NOMO-1 treated with dmso at 0.1 percent for 144 hours (cell line): ENCODE measurements around the gene NIPBL.
A peak's percentile ranks its signal among the peaks of the same experiment; 100 is the strongest.
"Not testable (repeated sequence)": the region's sequence is repeated elsewhere in the genome, so short reads cannot be mapped to it uniquely, and the experiment has no call there.

Experiments
- DNase-seq: peaks from one replicate; lab custom pipeline; 2025; ENCODE audit not compliant: unreplicated experiment; lab: John Stamatoyannopoulos, UW

The NIPBL gene, protein sequence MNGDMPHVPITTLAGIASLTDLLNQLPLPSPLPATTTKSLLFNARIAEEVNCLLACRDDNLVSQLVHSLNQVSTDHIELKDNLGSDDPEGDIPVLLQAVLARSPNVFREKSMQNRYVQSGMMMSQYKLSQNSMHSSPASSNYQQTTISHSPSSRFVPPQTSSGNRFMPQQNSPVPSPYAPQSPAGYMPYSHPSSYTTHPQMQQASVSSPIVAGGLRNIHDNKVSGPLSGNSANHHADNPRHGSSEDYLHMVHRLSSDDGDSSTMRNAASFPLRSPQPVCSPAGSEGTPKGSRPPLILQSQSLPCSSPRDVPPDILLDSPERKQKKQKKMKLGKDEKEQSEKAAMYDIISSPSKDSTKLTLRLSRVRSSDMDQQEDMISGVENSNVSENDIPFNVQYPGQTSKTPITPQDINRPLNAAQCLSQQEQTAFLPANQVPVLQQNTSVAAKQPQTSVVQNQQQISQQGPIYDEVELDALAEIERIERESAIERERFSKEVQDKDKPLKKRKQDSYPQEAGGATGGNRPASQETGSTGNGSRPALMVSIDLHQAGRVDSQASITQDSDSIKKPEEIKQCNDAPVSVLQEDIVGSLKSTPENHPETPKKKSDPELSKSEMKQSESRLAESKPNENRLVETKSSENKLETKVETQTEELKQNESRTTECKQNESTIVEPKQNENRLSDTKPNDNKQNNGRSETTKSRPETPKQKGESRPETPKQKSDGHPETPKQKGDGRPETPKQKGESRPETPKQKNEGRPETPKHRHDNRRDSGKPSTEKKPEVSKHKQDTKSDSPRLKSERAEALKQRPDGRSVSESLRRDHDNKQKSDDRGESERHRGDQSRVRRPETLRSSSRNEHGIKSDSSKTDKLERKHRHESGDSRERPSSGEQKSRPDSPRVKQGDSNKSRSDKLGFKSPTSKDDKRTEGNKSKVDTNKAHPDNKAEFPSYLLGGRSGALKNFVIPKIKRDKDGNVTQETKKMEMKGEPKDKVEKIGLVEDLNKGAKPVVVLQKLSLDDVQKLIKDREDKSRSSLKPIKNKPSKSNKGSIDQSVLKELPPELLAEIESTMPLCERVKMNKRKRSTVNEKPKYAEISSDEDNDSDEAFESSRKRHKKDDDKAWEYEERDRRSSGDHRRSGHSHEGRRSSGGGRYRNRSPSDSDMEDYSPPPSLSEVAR (N-terminal part only)

DNA sequence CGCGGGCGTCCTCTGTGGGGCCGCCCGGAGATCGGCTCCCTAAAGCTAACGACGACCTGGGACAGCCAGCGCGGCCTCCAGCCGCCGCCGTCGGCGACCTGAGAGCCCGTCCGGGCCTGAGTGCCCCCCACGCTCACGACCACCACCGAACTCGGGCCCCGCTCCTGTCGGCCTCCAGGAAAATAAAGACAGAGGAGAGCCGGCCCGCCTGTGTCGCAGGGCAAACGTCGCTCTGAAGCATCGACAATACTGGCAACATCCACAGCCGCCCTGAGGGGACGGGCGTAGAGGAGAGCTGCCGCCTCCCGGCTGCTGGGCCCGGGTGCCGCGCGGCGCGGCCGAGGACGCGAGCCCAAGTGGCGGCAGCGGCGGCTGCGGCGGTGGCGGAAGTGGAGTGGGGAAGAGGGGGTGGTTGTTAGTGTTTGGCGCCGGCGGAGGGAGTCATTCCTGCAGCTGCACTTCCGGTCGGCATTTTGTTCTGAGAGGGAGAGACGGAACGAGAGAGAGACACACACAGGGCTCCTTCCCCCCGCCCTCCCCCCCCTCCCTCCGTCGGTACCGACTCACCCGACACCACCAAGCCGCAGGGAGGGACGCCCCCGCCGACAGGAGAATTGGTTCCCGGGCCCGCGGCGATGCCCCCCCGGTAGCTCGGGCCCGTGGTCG, at the start of gene NIPBL:
Gene NIPBL, plus strand, starts transcription at position 471 of the 666 bp plus-strand sequence. CDS start 76,928 bp downstream, outside the sequence.
- DNase-seq, result peak; percentile 99

DNA sequence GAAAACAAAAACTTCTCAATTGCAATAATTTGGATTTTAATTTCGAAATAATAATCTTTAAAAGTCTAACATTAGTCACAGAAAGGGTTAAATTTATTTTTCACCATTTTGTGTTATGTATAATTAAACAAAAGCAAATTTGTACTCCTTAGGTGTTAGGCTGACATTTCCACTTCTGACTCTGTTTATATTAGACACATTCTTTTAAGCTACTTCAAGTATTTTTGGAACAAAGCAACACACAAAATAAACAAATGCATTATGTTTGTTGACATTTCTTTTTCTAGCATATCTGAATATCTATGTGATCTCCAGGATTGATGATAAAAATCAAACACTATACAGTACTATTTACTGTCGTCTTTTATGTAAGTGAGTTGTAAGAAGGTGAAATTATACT, 44.3 kb upstream of the NIPBL start:
- DNase-seq, result no peak

DNA sequence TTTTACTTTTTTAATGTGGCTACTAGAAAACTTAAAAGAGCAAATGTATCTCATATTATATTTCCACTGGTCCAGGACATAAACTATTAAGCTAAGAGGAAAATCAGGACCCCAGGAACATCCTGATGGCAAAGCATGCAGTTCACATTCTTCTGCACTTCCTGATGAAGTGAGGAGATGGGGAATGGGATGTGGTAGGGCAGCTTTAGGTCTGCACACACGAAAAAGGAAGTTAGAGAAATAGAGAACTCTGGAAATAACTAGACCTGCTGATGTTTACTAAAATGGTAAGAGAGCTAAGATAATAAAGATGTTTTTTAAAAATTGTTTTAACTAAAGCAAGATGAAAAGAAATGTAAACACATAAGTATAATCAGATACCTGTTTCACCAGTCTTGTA, 39.7 kb upstream of the NIPBL start:
- peak; percentile 38 for DNase-seq

DNA sequence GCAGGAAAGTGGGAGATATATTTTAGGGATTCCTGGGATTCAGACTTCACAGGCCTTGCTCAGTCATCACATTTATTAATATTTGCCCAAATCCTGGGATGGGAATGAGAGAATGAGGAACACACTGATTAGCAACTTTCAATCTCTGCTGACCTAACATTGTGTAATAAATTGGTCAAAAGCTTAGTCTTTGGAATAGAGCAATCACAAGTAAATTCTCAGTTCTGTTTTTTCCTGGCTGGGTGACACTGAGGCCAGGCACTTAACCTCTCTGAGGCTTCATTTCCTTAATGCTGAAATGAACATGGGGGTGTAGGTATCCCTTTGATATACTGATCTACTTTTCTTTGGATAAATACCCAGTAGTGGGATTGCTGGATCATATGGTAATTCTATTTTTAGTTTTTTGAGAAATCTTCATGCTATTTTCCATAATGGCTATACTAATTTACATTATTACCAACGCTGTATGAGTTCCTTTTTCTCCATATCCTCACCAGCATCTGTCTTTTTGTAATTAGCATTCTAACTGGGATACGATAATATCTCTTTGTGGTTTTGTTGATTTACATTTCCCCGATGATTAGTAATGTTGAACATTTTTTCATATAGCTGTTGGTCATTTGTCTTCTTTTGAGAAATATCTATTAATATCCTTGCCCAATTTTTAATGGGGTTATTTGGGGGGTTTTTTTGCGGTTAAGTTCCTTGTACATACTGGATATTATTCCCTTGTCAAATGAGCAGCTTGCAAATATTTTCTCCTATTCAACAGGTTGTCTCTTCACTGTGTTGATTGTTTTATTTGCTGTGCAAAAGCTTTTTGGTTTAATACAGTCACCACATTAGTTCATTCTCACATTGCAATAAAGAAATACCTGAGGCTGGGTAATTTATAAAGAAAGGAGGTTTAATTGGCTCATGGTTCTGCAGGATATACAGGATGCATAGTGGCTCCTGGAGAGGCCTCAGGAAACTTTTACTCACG, 36.8 kb upstream of the NIPBL start:
- peak; percentile 88 for DNase-seq

DNA sequence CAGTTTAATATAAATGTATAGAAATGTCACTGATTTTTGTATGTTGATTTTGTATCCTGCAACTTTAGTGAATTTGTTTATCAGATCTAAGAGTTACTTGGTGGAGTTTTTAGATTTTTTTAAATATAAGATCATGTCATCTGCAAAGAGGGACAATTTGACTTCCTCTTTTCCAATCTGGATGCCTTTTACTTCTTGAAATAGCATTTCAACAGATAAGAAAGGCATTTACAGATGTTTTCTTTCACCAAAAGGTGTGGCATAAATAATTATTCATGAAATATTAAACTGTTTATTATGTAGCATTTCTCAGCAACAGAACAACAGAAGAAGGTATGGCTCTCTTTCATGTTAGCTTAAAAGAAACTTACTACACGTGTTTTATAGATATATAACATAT, 34.9 kb upstream of the NIPBL start:
- DNase-seq, result no peak

DNA sequence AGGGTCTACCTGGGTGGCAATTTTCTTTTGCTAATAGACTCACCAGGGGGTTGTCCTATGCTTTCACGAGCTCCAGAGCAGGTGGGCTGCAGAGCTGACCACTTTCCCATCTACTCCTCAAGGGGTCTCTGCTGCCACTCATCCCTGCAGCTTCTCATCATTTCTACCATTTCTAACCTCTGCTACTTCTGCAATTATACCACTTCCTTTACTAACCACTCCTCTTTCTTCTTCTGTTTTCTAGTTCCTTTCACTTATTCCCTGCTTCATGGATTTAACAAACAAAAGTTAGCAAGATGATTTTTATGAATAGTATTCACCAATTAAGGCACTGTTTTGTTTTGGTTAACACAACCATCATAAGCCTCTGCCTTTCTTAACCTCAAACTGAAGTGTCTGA, 34.5 kb upstream of the NIPBL start:
- peak; percentile 29 for DNase-seq

DNA sequence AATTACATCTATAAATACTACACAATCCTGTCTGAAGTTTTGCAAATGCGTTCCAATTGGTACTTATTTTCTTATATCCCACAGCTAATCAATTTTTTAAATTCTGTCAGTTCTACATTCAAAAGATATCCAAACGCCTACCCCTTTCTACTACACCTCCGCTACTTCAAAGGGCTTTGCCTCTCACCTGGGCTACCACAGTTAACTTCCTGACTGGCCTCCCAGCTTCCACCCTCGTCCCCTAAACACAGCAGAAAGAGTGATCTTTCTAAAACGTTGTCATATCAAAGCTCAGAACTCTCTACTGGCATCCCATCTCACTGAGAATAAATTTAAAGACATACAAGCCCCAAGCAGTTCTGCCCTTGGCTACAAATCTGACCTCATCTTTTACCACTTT, 32.3 kb upstream of the NIPBL start:
- no peak for DNase-seq

DNA sequence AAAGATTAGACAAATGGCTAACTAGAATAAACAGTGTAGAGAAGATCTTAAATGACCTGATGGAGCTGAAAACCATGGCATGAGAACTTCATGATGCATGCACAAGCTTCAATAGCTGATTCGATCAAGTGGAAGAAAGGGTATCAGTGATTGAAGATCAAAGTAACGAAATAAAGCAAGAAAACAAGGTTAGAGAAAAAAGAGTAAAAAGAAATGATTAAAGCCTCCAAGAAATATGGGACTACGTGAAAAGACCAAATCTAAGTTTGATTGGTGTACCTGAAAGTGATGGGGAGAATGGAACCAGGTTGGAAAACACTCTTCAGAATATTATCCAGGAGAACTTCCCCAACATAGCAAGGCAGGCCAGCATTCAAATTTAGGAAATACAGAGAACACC, 28.0 kb upstream of the NIPBL start:
- not testable (repeated sequence) for DNase-seq

DNA sequence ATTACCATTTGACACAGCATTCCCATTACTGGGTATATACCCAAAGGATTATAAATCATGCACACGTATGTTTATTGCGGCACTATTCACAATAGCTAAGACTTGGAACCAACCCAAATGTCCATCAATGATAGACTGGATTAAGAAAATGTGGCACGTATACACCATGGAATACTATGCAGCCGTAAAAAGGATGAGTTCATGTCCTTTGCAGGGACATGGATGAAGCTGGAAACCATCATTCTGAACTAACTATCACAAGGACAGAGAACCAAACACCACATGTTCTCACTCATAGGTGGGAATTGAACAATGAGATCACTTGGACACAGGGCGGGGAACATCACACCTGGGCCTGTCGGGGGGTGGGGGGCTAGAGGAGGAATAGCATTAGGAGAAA, 23.7 kb upstream of the NIPBL start:
- DNase-seq, result not testable (repeated sequence)

DNA sequence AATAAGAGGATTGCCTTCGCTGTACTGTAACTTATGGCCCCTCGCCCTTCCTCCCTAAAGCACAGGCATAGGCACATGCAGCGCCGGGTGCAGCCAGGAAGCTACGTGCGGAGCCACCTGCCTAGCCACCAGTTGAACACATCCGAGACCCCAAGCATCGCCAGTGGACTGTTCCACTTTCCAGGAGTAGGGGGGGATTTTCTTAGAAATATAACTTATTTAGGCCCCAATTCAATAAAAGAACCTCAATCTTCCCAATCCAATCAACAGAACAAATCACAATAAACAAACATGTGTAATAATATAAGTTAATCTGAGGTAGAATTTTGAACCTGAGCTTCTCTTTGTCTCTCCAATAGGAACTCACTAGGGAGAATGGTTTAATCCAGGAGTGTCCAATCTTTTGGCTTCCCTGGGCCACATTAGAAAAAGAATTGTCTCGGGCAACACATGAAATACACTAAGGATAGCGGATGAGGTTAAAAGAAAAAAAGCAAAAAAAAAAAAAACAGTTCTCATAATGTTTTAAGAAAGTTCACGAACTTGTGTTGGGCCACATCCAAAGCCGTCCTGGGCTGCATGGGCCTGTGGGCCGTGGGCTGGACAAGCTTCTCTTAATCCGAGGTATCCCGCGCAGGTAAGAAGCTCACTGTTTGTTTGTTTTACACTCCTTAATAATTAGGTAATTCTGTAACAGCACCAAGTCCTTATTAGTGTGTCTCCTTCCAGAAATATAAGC, 22.0 kb upstream of the NIPBL start:
- no peak for DNase-seq

DNA sequence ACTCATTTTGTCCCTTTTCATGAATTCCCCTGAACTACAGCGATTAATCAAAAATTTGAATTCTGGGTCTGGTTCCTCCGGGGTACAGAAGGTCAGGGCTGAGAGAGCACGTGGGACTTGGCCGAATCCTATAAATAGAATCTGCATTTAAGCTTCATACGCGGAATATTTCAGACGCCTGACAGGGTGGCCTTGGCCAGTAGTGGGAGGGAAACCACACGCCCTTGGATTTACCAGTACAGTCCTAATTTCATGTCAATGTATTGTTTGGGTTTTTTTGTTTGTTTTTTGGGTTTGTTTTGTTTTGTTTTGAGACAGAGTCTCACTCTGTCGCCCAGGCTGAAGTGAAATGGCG, 21.5 kb upstream of the NIPBL start:
- DNase-seq, result no peak

DNA sequence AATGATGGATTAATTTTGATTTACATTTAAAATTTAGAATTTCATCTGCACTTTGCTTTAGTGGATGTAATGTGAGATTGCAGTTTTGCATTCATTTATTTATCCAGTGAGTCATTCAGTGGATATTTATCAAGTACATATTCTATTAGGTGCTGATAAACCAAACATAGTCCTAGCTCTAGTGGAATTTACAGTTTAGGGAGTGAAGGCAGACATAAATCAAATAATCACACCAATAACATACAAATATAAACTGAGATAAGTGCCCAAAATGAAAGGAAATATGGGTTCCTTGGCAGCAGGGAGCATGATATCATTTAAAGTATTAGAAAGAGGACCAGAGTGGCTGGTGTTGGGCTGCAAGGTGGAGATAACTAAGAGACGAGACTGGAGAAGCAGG, 14.7 kb upstream of the NIPBL start:
- no peak for DNase-seq

DNA sequence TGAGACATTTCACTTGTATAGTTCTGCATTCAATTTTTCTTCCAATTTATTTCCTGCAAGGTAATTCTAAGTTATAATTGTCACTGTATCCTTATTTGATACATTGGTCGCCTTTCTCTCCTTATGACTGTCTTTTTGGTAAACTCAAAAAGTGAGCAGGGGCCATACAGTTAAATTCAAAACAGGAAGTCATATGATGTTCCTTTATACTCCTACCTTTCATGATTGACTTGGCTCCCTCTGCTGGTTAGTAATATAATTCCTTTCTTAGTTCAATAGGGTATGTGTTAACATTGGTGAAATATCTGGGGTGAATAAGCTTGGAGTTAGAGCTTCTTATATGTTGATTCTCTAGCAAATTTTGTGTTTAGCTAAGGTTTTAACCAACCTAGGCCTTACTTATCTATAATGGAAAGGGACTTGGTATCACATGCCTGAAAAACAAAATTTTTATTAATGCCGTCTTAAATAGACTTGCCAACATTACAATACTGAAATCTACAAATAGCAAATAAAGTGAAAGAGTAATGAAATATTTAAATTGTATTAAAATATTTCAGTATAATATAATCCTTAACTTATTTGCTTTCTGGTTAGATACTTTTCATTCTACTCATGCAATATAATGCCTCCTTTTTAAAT, 6.0 kb upstream of the NIPBL start:
- DNase-seq, result peak; percentile 81

DNA sequence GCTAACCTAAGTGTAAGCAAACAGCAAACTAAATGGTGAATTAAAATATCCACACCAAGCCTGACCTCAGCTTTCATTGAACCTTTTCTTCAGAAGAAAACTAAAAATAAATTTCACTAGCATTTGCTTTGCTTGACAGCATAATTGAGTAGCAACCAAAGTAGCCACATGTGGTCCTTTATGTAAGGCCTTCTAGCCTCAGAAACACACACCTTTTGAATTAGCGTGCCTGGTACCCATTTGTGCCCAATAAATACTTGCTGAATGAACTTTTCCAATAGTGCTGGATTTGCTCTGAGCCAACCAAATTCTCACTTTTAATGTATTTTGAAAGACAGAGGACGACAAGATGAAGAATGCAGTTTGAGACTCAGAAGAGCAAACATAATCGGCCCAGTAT, 2.1 kb upstream of the NIPBL start:
- DNase-seq, result no peak

DNA sequence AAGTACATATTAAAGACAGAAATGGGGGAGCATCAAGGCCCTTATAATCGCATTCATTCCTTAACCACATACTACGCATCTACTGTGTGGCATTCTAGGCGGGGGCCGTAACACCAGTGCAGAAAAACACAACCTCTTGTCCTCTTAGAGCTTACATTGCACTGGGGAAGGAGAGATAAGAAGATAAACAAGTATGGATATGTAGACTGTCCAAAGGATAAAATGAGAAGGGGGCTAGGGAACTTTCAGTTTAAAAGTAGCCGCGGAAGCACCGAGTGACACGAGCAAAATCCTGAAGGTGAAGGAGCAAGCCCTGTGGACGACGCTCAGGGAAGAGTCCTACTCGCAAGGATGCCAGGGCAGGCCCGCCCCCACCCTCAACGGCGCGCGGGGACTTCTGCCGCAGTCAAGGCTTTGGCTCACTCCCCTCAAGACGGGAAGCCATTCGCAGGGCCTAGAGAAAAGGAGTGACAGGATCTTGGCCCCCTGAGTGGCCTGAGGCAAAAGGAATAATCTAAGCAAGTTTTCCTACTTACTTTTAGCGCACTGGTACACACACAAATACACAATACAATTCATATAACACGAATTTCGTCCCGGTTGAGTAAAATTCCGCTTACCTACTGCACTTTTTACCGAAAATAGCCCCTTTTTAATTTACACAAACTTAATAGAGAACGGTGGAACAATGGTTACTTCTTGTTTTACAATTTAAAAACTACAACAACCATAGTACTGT, 1.3 kb upstream of the NIPBL start:
- no peak for DNase-seq

DNA sequence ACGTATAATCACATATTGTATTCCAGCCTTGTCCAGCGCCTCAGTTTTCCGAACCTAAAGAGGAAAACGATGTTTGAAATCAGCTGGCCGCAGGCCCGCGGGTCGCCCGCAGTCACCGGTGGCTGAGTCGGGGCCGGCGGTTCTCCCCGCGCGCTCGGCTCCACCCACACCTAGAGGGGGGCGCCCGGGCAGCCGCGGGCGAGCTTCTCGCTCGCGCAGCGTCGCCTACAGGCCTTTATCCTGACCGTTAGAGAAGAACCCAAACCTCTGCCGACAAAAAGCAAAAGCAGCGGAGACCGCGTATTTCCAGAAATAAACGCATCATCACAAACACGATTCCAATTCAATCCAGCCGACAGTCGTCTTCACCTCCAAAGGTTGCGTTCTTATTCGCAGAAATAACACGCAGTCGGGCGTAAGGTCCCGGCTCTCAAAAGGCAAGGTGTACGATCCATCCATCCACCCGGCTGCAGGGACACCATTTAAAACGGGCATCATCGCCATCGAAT, 725 bp upstream of the NIPBL start:
- peak; percentile 83 for DNase-seq

DNA sequence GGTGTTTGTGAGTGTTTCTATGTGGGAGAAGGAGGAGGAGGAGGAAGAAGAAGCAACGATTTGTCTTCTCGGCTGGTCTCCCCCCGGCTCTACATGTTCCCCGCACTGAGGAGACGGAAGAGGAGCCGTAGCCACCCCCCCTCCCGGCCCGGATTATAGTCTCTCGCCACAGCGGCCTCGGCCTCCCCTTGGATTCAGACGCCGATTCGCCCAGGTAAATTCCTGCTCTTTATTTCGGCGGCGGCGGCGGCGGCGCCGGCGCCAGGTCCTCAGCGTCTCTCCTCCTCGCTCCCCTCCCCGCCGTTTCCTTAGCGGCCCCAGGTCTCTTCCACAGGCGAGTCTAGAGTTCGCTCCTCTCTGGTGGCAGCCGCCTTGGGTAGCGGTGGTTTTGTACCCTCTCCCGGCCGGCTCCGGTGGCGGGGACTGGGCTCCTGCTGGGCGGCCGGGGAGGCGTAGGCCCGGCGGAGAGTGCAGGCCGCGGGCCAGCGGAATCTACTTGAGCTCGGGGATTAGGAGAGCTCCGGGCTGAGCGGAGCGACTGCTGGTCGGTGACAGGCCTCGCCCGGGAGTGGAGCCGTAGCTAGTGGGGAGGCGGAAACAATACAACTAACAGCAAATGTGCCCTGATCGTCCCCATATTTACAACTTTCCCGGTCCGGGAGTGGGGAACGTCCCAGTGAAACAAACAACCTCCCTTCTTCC, 547 bp downstream of the NIPBL start:
- DNase-seq, result peak; percentile 82
